Coronary artery (tissue), 2 donors: ENCODE data around the gene CAMK4.

Experiments used
- DNase-seq: peaks from one replicate; pipeline ENCODE4 v3.0.0-alpha.2; 2017; ENCODE audit warnings: low spot score
- H3K27ac ChIP-seq, 2 donors: fragments of 200-600 bp; sonication (generic); one replicate each; pipeline ENCODE4 v1.5.1; 2016 to 2019
- H3K4me3 ChIP-seq: fragments of 200-600 bp; sonication (generic); 2 replicates; pipeline ENCODE4 v1.5.1; 2016; ENCODE audit warnings: mild to moderate bottlenecking, moderate library complexity
- CTCF ChIP-seq: fragments of 200-600 bp; sonication (generic); IDR thresholded peaks from one replicate; pipeline ENCODE4 v1.5.1; 2019; ENCODE audit warnings: antibody characterized with exemption

The CAMK4 gene

DNA sequence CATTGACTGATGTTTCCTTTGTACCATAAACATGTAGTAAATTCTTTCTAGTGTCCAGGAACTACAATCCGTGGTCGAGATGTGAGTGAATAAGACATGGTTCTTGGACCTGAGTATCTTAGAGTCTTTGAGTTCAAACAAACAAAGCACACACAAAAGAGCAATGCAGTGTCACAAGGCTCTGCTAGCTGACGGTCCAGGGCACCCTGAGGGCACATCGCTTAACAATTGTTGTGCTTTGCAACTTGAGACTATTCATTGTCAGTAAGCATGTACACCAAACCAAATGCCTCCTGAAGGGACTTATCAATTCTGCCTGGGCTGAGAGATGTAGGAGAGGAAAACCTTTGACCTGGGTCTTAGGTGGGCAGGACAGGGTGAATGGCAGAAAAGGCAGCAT is 84.8 kb downstream of the CAMK4 start:
- TF ChIP-seq CTCF = no peak
- DNase-seq = no peak
- Histone ChIP-seq H3K4me3 (no peak overlapping the region), H3K27ac (no peak overlapping the region)

DNA sequence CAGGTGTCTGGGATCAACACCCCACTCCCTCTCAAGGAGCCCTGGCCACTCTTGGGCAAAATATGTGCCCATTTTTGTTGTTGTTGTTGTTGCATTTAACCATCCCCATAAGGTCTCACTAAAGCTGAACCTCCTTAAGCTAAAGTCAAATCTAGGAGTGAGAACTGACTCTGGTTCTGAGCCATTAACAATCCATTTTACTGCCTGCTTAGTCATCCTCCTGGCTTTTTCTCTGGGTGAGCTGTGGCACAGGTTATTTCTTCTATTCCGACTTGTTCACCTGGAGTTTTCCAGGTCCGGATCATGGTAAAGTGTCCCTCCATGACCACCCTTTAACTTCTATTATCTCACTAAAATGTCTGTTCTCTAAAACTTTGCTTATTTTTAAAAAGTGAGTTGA is 85.2 kb downstream of the CAMK4 start:
- H3K4me3 ChIP-seq = no peak overlapping the region
- TF ChIP-seq CTCF = no peak
- no peak overlapping the region for H3K27ac ChIP-seq
- DNase-seq = no peak

DNA sequence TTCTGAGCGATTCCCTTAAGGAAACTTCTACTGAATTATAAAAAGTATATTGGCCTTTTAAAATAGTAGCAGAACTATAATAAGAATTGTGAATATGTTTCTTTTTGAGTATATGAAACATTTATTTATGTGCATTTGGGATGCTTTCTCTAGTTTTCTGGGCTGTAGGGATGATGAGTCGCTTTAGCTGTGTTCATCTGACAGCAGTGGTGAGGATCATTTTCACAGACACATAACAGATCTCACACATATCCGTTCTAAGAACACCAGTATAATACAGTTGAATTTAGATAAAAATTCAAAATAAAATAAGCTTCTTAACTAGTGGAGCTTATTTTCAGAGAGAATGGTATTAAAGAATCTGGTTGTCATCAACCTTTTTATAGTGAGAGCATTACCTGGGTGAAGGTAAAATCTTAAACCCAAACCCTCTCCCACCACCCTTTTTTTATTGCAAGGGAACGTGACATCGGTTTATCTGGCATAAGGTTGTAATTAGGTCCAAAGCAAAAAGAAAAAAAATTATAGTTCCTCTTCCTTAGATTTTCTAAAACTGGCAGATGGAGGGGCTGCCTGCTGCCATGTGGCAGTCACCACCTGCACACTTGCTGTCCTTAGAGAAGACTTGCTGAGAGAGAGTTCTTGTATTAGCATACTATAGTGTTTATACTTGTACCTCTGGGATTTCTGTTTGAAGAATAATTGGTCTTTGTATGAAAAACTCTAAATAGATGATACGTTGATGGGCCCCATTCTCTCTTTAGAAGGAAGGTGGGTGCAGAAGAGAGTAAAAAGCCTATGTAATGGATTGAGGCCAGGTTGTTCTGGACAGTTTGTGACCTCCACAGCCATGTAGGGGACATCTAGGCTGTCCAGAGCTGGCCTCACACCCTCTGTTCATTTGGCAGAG is 86.8 kb downstream of the CAMK4 start:
- Histone ChIP-seq H3K4me3 (no peak overlapping the region), H3K27ac (no peak overlapping the region)
- DNase-seq = no peak
- TF ChIP-seq CTCF = no peak

GRCh38 chr5:111311666-111312065 is 87.5 kb downstream of the CAMK4 start:
- H3K4me3 ChIP-seq = no peak overlapping the region
- DNase-seq = no peak
- no peak overlapping the region for H3K27ac ChIP-seq
- TF ChIP-seq CTCF = no peak

GRCh38 chr5:111313017-111313724 is 89.0 kb downstream of the CAMK4 start:
- no peak for TF ChIP-seq CTCF
- DNase-seq = no peak
- Histone ChIP-seq H3K27ac (no peak overlapping the region), H3K4me3 (no peak overlapping the region)

DNA sequence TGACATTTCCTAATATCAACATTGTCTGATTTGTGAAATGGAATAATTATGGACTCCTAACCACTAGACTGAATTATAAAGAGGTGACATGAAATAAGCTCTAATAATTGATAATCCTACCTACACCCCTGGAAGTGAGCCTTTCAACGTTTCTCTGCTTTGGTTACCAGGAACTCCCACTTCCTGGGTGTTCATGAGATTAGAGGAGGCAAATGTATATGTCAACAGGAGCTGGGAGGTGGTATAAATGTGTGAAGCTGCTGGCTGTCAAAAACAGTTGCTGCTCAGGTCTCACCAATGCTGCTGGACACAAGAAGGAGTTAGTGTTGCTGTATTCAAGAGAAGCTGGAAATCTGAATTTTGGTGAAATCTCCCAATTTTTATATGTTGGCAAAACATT is 96.8 kb downstream of the CAMK4 start:
- TF ChIP-seq CTCF = no peak
- no peak for DNase-seq
- Histone ChIP-seq H3K4me3 (no peak overlapping the region), H3K27ac (no peak overlapping the region)
